GM19452 (cell line): ENCODE measurements around the gene CACNG7.
"Not testable (repeated sequence)": the region's sequence is repeated elsewhere in the genome, so short reads cannot be mapped to it uniquely, and the experiment has no call there.

Experiments
- ATAC-seq: cut with Tn5 transposase; IDR thresholded peaks from one replicate; pipeline ENCODE4 v1.9.1; 2021; ENCODE audit not compliant: unreplicated experiment

CACNG7 gene, protein sequence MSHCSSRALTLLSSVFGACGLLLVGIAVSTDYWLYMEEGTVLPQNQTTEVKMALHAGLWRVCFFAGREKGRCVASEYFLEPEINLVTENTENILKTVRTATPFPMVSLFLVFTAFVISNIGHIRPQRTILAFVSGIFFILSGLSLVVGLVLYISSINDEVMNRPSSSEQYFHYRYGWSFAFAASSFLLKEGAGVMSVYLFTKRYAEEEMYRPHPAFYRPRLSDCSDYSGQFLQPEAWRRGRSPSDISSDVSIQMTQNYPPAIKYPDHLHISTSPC

DNA sequence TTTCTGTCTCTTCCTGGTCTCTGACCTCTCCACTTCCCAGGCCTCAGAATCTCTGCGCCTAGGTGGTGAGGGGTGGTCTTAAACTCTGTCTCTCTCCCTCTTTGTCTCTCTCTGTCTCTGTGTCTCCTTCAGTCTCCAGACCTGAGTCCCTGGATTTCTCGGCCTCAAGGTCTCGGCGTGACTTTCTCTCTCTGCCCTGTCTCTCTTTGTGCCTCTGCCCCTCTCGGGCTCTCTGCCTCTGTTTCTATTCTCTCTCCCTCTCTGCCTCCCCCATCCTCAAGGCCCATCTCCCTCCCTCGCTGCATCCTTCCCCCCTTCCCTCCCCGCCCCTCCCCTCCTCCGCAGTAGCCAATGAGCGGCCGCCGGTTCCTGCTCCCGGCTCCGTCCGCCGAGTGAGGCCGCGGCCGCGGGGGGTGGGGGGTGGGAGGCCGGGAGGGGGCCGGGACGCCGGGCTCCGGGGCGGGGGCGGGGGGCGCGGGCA is at the start of gene CACNG7:
Gene CACNG7 (plus strand): TSS at position 344 of the 481 bp plus-strand sequence. CDS start 3,554 bp downstream, outside the sequence.
- ATAC-seq: no peak

DNA sequence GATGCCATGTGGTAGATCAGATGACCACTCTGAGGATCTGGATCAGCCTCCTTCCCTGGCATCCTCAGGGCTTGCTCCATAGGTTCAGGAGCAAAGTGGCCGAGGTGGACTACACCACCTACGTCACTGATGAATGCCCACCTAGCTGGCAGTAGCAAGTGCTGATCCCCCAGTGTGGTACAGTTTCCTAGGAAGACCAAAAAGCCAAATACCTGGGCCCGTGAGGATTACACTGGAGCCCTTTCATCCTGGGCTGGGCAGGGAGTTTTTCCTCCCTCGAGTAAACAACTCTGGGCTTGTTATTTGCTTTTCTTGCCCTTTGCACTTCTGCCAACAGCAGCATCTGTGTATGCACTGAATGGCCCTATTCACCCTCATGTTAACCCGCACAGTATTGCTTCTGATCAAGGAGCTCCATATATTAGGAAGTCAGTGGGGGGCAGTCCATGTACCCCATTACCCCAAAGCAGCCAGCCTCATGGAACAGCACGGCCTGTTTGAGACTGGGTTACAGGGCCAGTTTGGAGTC is 44.7 kb upstream of the CACNG7 start:
- ATAC-seq: no peak

GRCh38 chr19:53865523-53865917 is 43.6 kb upstream of the CACNG7 start:
- no peak for ATAC-seq

DNA sequence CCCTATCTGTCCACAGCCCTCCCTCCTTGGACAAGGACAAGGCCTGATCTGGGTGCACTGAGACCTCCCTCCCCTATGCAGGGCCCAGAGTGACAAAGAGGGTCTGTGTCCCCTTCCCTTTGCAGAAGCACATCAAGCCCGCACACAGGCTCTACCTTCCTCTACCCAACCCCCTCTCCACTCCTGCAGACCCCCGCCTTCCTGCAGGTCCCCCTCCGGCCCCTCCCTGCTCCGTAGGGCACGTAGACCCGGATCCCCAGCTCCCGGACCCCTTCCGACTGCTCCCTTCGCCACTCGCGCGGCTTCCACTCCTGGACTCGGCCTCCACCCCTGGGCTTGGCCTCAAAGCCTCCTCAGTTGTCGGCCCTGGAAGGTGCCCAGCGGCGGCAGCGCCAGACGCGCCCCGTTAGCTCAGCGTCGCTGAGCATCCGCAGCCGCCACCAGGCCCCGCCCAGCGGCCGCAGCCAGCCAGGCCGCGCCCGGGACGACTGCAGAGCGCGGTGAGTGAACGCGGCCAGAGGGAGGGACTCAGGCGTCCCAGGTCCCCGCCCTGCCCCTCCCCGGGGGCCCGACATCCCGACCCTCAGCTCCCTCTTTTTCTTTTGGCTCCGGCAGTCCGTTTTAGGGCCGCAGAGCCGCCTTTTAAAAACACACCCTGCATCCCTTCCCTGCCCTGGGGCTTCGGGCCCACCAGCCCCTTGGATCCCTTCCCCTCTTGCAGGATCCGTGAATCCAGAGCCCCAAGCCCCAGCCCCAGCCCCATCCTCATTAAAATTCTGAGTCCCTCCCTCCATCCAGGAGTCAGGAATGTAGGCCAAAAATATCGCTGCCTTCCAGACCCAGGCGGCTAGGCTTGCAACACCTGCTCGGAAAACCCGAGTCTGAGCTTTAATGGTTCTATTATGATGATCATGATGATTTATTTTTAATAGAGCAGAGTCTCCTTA is 42.9 kb upstream of the CACNG7 start:
- no peak for ATAC-seq

GRCh38 chr19:53866865-53867224 is 42.2 kb upstream of the CACNG7 start:
- ATAC-seq: no peak

DNA sequence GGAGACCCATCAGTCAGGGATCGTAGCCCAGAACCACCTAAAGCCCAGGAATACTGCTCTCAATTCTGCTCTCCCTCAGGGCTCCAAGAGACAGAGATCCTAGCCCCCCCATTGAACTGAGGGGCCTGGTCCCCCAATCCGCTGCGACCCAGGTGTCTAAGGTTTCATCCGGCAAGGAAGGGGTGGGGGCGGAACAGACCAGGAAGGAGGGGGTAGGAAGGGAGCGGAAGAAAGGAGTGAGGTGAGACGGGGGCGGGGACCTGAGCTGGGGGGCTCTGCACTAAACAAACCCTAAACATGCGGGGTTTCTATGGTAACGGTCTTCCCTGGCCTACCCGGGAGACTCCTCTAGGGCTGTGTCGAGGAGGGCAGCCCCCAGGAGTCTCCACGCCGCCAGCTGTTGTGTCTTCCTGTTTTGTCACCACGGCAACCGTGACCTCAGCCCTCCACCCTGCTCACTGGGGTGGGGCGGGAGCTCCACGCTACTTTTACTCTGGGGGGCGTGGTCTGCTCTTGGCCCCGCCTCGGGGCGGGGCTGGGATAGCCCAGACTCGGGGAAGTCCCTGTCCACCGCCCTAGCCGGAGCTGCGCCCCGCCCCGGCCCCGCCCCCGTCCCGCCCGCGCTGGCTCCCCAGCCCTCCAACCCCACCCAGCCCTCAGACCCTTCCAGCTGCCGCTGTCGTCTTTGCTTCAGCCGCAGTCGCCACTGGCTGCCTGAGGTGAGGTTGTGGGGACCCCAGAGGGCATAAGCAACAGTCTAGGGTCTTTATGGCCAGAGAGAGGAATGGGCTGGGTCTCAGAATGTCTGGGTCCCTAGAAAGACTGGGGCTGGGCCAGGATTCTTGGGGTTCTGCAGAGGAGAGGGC is 41.6 kb upstream of the CACNG7 start, which contains the start of gene MYADM:
Gene MYADM (plus strand): TSS at position 659 of the 866 bp plus-strand sequence. CDS start 5,647 bp downstream, outside the sequence.
- ATAC-seq: peak; percentile 70

- ATAC-seq: no peak
These were observed 40.8 kb upstream of the CACNG7 start for GRCh38 chr19:53868091-53868891.

DNA sequence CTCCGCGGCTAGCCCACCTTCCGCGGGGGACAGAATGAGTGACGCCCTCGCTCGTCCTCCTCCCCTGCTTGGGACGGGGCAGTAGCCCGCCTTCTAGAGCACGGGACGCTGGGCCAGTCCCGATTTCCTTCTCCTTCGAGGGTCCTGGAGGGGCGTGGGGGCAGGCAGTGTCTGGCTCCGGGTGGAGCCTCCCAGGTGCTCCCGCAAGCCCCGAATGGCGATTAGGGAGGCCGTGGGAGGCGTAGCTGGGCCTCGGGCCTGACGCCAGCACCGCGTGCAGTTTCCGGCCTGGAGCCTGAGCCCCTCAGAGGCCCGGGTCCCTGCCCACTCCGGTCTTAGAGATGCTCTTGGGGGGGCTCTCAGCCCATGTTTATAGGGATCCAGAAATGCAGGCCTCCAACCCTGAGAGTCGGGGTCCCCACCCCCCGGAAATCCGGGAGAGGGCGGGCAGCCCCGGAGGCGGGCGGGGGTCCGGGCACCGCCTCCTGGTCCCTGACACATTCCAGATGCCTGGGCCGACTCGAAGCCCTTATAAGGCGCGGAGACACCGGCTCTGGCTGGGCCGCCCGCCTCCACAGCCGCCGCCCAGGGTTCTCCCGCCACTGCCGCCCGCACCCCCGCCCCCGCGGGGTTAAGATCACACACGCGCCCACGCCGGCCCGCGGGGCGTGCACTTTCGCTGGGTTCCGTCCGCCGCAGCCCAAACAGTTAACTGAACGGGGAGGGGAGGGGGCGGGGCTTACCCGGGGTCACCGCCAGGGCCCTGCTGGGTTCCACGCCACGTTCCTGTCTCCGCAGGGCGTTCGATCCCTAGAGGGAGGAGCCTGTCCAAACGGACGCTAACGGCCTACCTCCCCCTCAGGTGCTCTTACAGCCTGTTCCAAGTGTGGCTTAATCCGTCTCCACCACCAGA is 39.9 kb upstream of the CACNG7 start:
- ATAC-seq: peak; percentile 41

GRCh38 chr19:53869805-53870484 is 39.1 kb upstream of the CACNG7 start:
- ATAC-seq: not testable (repeated sequence)

GRCh38 chr19:53870485-53870844 is 38.6 kb upstream of the CACNG7 start:
- no peak for ATAC-seq

- ATAC-seq: no peak
These were observed 37.6 kb upstream of the CACNG7 start for GRCh38 chr19:53871454-53871853.

- no peak for ATAC-seq
These were observed 36.3 kb upstream of the CACNG7 start for GRCh38 chr19:53872762-53873161.

- no peak for ATAC-seq
These were observed 35.1 kb upstream of the CACNG7 start for GRCh38 chr19:53873773-53874605.

DNA sequence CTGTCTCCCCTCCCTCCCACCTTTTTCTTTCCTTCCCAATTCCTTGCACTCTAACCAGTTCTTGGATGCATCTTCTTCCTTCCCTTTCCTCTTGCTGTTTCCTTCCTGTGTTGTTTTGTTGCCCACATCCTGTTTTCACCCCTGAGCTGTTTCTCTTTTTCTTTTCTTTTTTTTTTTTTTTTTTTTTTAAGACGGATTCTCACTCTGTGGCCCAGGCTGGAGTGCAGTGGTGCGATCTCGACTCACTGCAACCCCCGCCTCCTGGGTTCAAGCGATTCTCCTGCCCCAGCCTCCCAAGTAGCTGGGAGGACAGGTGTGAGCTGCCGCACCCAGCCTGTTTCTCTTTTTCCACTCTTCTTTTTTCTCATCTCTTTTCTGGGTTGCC is 34.5 kb upstream of the CACNG7 start:
- no peak for ATAC-seq

GRCh38 chr19:53875602-53876325 is 33.3 kb upstream of the CACNG7 start:
- ATAC-seq: no peak

GRCh38 chr19:53876651-53877224 is 32.3 kb upstream of the CACNG7 start:
- ATAC-seq: no peak
